GM19351 (cell line): ENCODE results near the gene EIF4E.
"Not testable (repeated sequence)": the region's sequence is repeated elsewhere in the genome, so short reads cannot be mapped to it uniquely, and the experiment has no call there.

Experiments
- ATAC-seq: cut with Tn5 transposase; IDR thresholded peaks from one replicate; pipeline ENCODE4 v1.9.1; 2021; ENCODE audit warnings: mild to moderate bottlenecking, moderate library complexity; ENCODE audit not compliant: unreplicated experiment

EIF4E gene

DNA sequence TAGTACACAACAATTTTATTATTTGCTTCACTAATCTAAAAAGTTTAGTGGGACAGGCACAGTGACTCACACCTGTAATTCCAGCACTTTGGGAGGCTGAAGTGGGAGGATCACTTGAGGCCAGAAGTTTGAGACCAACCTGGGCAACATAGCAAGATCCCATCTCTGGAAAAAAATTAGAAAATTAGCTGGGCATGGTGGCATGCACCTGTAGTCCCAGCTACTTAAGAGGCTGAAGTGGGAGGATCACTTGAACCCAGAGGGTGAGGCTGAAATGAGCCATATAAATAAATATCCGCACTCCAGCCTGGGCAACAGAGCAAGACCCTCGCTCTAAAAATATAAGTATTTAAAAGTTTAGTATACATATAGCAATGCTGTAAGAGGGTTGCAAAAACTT, 42.6 kb downstream of the EIF4E start:
- ATAC-seq = not testable (repeated sequence)

DNA sequence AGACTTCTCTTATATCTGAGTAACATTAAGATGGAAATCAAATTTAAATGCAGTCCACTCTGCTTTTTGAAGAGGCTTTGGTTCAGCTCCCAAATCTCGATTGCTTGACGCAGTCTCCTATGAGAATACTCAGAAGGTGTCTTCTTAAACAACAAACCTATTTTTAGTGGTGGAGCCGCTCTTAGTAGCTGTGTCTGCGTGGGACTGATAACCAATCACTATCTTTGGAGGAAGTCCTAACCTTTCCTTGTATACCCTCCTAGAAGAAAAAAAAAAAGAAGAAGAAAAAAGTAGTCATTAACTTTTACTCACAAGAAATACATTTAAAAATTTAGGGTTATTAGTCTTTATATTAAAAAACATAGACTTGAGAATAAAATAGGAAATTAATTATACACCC, 48.0 kb downstream of the EIF4E start:
- ATAC-seq = not testable (repeated sequence)

DNA sequence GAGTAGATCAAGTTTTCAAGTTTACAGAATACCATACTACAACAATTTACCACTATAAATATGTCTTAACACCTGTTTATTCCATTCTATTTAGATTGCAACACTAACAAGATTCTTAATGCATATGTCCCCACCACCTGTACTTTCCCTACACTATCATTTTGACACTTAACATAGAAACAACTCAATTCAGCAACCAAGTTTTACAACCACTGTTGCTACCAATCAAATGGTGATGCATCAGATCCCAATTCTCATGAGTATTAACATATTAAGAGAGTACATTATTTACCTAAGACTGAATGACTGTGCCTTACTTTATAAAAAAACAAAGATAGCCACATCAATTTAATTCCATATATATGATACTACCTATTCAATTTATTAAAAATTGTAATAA, 49.4 kb downstream of the EIF4E start:
- ATAC-seq = no peak

DNA sequence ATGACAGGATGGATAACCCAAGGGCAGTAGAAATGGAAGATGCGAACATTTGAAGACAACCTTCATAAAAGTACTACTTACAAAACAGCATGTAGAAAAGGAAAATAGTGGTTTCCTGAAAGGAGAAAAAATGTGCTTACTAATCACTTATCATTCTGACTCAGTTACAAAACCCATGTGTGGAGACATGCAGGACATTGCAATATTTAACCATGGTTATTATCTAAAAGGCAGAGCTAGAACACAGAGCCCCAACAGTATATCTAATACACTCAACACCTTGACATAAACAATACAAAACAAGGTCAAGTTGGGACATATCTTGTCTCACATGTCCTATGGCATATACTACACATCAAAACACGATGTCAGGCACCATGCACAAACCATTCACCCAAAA, 55.9 kb downstream of the EIF4E start:
- ATAC-seq = no peak

DNA sequence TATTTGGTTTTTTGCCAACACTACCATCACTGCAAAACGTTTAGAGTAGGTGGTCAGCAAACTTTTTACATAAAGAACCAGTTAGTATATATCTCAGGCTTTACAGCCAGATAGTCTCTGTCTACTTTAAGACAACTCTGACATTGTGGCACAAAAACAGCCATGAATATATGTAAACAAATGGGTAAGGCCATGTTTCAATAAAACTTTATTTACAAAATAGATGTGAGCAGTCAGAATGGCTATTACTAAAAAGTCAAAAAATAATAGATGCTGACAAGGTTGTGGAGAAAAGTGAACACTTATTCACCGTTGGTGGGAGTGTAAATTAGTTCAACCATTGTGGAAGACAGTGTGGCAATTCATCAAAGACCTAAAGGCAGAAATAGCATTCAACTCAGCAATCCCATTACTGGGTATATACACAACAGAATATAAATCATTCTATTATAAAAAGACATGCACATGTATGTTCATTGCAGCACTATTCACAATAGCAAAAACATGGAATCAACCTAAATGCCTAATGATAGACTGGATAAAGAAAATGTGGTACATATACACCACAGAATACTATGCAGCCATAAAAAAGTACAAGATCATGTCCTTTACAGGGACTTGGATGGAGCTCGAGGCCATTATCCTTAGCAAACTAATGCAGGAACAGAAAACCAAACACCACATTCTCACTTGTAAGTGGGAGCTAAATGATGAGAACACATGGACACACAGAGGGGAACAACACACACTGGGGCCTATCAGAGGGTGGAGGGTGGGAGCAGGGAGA, 56.6 kb downstream of the EIF4E start:
- not testable (repeated sequence) for ATAC-seq

DNA sequence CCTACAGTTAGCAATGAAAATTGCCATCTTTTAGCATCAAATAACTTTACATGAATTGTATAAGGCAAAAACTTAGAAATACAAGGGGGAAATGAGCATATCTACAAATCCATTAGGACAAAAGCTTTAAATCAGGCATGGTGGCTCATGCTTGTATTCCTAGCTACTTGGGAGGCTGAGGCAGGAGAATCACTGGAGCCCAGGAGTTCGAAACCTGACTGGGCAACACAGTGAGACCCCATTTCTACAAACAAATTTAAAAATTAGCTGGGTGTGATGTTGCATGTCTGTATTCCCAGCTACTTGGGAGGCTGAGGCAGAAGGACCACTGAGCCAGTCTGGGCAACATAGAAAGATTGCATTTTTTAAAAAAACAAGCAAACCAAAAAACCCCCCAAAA, 61.3 kb downstream of the EIF4E start:
- ATAC-seq = no peak

DNA sequence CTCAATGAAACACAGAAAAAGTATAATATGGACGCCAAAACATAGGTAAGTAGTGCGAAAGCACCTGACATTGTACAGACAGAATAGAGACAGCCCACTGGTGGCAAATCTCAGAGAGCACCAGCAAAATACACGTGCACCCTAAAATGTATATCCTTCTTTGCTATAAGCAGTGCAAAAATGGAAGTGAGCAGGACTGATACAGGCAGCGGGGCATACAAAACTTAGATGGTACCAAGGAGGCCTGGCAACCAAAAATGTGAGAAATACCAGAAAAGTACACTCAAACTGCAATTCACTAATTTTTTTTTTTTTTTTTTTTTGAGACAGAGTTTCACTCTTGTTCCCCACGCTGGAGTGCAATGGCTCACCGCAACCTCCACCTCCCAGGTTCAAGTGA, 63.9 kb downstream of the EIF4E start:
- ATAC-seq = no peak

DNA sequence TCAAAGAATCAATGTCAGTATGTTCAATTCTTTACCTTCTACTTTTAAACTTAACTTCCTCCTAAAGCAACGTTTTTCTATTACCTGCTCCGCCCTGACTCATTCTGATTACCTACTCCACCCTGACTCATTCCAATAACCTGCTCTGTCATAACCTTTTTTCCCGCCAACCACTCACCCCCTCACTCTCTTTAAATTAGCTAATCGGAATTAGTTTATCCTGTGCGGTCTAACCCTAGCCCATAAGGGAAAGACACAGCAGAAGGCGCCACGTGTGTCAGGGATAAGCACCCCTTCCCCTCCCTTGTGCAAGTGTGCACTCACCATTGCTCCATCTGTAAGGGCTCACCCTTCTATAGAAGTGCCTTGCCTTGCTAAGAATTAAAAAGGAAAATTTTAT, 64.4 kb downstream of the EIF4E start:
- ATAC-seq = no peak

DNA sequence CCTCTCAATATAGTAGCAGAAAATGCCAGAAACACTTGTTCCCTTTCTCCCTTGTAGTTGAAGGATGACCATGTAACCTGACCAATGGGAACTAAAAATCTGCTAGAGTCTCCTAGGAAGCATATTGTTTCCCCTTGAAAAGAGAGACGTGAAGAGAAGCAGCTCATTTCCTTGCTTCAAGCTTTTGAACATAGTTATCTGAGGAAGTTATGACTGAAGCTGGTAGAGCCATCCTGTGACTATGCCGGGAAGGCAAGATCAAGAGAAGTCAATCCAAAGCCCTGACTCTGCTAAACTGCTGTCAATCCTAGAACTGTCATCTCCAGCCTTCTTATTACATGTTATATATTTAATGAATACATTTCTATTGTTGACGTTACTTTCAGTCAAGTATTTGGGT, 66.6 kb downstream of the EIF4E start:
- no peak for ATAC-seq

DNA sequence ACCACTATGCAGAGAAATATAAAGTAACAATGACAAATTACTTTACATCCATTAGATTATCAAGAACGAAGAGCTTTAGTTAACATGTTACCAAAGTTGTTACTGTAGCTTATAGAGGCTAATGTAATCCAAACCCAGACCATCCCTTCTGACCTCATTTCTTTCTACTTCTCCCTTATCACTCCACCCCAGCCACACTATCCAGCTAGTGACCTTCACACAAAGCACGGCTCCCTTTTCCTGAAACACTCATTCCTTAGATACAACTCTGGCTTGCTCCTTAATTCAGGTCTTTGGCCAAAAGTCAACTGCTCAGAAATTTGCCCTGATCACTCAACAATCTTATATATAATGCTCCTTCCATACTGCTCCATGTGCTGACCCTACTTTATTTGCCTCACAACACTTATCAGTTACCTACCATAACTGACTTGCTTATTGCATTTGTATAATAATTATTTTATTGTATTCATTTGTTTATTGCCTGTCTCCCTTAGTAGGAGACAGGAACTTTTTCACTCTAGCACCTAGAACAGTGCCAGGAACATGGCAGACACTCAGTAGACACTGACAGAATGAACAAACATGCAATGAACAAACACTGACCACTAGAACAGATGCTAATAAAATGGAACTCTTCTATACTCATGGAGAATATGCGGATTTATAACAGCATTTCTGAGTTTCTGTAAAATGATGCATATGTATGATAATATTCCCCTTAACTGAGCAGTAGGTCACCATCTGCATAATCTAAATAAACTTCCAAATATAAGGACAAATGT, 67.6 kb downstream of the EIF4E start:
- ATAC-seq = no peak

DNA sequence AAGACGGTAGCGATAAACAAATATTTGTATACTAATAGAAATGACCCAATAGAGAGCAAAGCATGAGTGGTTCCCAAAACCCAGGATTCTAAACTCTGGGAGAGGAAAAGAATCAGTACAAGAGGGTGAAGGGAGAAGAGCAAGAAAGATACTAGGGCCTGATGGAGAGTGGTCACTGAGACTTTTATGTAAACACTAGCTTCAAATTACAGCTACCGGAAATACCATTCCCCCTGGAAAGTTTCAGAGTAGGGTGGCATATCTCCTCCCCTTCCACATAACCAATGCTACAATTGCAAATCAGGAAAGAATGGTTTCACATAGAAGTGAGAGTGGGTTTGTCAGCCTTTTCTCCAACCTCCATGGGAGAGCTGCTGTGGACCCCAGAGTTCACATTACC, 77.1 kb downstream of the EIF4E start:
- no peak for ATAC-seq

DNA sequence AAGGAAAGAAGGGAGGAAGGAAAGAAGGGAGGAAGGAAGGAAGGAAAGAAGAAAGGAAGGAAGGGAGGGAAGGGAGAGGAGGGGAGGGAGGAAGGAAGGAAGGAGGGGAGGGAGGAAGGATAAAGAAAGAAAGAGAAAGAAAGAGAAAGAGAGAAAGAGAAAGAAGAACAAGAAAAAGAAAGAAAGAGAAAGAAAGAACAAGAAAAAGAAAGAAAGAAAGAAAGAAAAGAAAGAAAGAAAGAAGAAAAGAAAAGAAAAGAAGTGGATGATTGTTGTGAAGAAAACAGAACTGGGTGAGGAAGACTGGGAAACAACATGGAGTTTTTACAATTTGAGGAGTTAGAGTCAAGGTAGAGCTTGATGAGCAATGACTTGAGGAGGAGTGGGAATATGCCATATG, 78.0 kb downstream of the EIF4E start:
- ATAC-seq = no peak

DNA sequence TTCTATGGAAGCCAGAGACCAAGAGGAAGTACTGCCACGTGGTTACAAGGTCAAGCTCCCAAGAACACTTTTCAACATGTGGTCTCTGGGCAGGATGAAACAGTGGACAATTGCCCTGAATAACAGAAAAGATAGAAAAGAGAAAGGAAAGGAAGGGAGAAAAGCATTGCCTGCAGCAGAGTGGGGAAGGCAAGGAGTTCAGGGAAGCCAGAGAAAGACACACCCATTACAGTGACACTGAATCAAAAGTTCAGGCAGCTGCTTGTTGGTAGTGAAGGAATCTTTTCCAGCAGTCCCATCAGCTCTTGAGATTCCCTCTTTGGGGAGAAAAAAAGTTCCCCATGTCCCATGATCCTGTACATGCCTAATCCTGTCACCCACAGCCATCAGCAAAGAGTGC, 80.5 kb downstream of the EIF4E start:
- ATAC-seq = no peak

DNA sequence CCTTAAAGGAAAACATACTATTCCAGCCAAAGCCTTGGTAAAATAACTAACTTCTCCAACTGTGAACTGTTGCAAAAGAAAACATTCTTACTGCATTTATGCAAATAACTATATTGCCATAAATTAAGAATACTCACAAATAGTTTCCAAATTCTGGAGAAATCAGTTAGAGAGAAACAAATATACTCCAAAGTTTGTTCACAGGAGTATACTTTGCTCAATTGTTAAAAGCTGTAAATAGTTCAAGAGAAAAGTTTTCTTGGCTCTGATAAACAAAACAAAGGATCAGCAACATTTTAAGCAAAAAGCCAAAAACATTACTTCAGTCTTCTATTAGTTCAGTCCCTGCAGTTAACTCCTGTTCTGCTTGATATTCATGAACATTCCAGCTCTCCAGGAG, 83.0 kb downstream of the EIF4E start:
- ATAC-seq = no peak

DNA sequence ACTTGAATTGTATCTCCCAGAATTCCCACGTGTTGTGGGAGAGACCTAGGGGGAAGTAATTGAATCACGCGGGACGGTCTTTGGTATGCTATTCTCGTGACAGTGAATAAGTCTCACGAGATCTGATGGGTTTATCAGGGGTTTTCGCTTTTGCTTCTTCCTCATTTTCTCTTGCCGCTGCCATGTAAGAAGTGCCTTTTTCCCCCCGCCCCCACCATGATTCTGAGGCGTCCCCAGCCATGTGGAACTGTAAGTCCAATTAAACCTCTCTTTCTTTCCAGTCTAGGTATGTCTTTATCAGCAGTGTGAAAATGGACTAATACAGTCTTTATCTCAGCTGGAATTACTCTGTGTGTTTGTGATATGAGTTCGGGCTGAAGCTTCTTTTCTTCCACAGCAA, 86.0 kb downstream of the EIF4E start:
- ATAC-seq = not testable (repeated sequence)

DNA sequence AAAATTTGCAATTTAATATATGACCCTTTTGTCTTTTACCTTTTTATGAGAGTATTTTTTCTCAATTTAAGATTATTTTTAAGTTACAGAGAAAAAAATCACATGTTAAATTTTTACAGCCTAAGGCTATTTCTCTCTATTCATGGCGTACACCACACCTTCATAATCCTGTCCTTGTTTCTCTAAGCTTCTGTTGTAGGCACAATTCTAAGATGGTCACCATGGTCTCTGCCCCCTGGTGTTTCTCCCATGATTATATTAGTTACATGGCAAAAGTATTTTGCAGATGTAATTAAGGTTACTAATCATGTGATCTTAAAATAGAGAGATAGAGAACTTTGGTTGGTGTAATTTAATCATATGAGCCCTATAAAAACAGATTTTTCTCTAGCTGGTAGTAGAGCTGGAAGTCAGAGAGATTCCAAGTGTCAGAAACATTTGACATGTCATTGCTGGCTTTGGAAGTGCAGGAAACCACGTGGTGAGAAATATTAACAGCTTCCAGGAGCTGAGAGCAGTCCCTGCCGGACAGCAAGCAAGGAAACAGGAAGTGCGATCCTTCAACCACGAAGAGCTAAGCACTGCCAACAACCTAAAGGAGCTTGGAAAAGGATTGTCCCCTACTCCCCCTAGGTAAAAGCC, 89.8 kb downstream of the EIF4E start:
- no peak for ATAC-seq

DNA sequence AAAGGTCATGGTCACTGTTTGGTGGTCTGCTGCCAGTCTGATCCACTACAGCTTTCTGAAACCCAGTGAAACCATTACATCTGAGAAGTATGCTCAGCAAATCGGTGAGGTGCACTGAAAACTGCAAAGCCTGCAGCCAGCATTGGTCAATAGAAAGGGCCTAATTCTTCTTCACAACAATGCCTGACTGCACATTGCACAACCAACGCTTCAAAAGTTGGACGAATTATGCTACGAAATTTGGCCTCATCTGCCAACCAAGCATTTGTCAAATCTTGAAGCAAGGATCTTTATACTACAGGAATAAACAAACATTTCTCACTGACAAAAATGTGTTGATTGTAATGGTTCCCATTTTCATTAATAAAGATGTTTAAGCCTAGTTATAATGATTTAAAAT, 90.4 kb downstream of the EIF4E start:
- no peak for ATAC-seq

DNA sequence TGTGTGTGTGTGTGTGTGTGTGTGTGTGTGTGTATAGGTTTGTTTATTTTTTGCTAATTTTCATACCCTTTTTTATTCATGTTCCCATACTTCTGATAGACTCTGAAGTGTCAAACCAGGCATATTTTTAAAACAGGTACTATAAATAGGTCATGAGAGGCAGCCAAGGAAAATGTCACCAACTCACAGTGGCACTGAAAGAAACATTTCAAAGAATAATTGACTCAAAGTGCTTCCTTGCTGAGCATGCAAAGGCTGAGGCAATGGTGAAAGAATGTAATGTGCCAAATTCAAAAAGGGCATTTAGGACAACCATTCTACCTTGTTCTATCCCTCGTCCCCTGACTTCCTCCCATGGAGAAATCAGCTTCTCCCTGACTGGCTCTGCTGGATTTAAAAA, 95.5 kb downstream of the EIF4E start:
- no peak for ATAC-seq

DNA sequence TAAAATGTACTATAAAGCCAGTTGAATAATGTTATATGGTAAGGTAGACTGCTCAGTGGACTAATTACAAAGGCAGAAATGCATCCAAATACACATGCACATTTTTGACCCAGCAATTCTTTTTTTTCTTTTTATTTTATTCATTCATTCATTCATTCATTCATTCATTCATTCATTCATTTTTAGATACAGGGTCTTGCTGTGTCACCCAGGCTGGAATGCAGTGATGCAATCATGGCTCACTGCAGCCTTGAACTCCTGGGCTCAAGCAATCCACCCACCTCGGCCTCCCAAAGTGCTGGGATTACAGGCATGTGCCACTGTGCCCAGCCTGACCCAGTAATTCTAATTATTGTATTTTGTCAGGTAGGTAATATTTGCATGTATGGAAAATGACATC, 97.9 kb downstream of the EIF4E start:
- not testable (repeated sequence) for ATAC-seq
